Iris pigment epithelial cell (primary cell): ENCODE data around the gene ARHGEF11.

Experiments used
- DNase-seq: peaks from one replicate; pipeline ENCODE4 v3.0.0-alpha.2; 2011; ENCODE audit warnings: low read depth

Gene ARHGEF11

DNA sequence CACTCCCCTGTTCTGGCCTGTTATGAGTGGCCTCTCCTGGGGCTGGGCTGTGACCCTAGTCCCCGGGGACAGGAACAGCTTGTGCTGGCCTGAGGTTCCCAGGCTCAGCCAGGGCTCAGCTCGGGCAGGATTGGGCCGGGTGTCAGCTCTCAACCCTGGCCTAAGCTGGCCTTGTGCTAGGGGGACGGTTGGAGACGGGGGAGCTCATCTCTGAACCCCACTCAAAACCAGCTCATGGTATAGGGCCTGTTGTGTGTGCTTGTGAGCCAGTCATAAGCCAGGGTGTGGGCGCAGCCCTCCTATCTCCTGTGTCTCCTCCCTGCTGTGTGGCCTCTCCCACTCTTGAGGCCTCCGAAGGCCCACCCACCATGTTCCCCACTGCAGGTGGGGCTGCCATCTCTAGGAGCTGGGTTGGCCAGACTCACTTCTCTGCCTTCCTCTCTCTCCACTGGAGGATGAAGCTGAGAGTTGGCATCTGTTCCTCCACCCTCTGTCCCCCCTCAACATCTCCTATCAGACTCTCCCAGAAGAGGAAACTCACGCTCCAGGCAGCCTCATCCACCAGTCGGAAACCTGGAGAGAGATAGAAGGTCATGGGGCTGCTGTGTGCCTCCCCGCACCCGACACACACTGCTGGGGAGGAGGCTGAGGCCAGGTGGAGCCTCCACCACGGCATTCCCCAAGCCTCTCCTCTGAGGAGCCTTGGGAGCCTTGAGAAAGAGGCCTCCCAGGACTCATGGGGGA is 150.7 kb downstream of the ARHGEF11 start:
- peak; percentile 67 for DNase-seq

DNA sequence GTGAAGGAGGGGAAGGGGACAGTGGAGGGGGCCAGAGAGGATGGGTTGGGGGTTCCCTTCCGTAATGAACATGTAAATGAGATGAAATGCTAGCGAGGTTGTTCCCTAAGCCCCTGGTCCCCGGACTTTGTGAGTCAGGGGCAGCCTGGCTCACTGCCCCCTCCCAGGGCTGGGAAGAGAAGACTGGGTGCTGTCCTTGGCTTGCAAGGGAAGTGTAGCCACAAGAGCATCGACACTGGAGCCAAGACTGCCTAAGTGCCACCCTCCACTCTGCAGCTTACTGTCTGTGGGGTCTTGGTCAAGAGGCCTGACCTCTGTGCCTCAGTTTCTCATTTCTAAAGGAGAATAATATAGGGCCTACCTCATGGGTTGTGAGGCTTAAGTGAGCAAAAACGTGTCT is 151.5 kb downstream of the ARHGEF11 start:
- peak; percentile 38 for DNase-seq

DNA sequence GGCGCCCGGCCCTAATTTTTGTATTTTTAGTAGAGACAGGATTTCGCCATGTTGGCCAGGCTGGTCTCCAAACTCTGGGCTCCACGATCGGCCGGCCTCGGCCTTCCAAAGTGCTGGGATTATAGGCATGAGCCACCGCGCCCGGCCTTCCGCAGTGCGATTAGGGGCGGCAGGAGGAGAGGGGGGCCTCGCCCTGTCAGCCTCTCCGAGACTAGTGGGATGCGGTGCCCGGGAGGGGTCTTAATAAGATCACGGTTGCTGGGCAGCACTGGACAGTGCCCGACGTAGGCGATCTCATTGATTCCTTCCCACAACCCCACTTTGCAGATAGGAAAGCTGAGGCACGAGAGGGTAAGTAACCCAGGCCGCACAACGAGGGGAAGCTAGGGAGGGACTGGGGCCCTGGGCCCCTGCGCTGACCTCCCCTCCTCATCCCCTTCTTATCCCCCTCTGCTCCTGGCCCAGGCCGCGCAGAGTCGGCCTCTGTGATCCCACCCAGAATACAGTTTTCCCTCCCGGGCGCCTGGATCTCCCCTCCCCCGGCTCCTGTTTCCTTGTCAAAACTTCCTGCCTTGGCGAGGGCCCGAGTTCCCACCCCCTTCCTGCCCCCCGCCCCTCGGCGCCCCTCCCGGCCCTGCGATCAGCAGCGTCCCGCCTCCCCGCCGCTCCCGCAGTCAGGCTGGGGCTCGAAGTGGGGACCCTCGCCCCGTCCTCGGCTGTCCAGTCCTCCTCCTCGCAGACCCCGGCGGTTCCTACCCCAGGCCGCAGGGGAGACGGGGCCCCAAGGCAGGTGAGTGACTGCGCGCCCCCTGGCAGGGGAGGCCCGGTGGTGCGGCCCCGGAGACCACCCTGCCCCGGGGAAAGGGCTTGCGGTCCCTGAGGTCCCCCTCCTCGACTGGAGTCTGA is 152.2 kb downstream of the ARHGEF11 start, which contains the start of gene PEAR1:
TSS of gene PEAR1 (plus strand) at position 671 of the 906 bp plus-strand sequence. CDS start 10,209 bp downstream, outside the sequence.
- no peak for DNase-seq

DNA sequence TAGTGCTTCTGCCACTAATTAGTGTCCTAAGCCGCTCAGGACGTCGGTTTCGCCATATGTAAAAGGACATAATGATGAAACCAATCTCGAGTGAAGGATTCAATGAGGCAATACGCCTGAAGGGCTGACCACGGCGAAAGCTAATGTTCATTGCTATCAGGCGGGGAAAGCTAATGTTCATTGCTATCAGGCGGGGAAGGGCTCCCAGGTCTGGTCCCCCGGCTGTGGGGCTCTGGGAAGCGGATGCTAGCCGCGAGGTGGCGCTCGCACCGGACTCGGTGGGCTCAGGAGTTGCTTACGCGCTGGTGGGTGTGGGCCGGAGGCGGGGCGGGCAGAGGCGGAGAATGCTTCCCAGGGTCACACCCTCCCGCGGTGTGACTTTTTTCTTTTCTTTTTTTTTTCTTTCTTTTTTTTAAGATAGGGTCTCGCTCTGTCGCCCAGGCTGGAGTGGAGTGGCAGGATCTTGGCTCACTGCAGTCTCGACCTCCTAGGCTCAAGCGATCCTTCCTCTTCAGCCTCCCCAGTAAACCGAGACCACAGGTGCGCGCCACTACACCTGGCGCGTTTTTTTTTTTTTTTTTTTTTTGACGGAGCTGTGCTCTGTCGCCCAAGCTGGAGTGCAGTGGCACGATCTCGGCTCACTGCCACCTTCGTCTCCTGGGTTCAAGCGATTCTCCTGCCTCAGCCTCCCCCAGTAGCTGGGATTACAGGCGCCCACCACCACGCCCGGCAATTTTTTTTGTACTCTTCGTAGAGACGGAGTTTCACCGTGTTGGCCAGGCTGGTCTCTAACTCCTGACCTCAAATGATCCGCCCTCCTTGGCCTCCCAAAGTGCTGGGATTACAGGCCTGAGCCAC is 153.1 kb downstream of the ARHGEF11 start:
- peak; percentile 89 for DNase-seq

DNA sequence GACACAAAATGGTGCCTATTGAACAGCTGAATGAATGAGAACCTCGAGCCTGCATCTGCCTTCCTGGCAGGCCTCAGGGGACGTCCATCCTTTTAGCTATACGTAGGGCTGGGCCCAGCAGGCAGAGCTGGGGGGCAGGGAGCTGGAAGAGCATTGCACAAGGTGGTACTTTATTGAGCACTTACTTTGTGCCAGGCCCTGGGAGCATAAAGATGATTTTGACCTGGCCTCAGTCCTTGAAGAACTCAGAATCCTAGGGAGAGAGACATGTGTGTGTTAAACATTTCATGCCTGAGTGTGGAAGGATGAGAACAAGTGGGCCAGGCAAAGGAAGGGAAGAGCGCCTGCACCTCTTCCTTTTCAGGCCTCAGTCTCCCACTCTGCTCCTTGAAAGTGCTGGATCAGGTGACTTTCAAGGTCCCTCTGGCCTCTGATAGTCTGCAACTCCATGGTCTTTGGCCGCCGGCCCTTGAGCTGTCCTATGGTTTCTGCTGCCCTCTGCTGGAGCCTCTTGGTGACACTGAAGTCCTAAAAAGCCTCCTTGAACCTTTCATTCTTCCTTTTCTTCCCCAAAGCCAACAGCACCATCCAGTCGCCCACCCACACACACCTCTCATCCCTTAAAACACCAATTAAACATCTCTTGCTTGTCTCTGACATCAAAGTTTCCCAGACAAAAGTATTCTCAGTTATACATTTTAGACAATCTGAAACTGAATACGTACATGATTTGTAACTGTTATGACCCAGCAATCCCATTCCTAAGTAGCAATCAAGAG is 155.6 kb downstream of the ARHGEF11 start:
- peak; percentile 76 for DNase-seq

DNA sequence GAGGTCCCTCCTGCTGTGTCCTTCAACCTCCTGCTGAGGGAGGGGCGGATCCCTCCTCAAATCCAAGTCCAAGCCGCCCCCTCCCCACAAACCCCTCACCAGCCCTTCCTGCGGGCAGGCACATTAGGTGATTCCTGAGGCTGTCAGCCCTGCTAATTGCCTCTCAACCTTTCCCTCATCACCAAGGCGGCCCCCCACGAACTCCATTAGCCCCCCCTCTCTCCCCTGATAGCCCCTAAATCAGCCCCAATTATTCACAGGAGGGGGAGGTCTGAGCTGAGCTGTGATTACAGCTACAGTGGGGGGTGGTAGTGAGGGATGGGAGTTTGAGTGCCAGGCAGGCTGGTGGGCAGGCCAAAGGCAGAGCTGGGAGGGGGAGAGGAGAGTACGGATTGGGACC is 157.8 kb downstream of the ARHGEF11 start:
- no peak for DNase-seq

DNA sequence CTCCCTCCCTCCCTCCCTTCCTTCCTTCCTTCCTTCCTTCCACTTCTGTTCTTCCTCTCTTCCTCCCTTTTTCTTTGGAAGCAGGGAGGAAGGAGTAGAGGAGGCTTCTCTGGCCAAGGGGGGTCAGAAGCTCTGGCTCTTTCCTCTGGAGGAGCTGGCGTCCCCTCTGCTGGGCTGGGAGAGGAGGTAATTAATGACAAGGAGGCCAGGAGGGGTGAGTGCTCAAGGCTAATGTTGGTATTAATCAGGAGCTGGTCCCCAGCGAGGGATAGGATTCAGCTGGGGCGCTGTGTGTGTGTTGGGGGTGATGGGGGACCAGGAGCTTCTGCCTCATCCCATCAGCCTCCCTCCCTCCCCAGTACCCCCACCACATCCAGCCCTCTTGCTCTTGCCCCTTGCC is 158.2 kb downstream of the ARHGEF11 start:
- no peak for DNase-seq

DNA sequence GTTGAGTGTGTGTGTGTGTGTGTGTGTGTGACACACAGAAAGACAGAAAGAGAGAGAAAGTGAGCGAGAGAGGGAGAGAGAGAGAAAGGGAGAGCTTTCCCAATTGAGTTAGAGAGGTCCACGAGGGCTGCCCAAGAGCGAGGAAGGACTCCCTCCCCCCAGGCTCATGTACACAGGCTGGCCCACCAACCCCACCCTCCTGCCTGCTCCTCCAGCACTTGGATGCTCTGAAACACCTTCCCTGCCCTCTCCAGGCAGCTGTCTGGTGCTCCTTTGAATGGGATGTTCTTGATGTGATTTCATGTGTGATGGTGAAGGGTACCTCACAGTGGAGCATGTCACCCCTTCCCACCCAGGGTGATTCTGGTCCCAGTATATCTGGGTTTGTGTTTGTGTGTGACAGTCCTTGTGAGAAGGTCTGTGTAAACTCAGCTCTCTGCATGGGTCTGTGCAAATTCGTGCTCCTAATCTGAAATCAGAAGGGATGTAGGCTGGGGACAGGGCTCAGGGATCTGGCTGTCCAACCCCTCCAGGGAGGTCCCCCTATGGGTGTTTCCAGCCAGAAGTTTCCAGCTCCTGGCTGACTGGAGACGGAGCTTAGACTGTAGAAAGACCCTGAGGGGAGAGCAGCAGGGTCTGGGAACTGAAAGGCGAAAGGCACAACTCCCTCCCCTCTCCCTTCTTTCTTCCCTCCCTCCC is 158.8 kb downstream of the ARHGEF11 start:
- no peak for DNase-seq

DNA sequence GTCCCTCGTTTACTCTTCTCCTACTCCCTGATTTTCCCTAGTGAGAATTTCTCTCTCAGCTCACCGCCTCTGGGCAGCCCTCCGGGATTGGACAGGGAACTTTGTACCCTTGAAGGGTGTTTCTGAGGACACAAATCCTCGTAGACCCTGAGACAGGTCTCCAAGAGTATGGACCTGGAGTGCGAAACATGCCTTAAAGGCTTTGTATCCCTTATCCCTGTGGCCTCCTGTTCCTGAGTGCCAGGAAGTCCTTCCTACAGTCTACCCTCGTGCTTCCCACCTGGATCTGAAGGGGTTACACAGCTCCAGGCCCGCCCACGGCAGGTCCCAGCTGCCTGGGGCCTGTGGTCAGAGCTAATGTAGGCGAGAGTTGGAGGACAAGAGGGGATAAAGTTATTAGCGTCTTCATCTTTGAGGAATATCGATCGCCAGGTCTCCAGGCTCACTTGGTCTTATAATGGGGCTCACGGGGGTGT is 159.6 kb downstream of the ARHGEF11 start:
- DNase-seq: no peak

DNA sequence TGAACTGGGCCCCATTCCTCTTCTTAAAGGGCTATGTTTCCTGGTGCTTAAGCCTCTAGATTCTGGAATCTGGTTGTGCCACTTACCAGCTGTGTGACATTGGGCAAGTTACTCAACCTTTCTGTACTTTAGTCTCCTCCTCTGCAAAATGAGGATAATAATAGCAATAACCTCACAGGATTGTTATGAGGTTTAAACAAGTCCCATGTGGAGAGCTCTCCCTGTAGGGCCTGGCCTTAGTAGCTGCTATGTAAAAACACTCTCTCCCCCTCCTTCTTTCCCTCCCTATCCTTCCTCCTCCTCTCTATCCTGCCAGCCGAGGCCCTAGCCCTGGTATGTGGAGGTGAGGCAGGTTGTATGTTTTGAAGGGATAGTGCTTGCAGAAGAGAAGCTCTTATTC is 160.2 kb downstream of the ARHGEF11 start:
- no peak for DNase-seq
